K562 (cell line): ENCODE results near the gene ABCC1. TPM values are rescaled to one million over a fixed set of nuclear protein-coding genes. Genes with fewer than 3 reads are reported as not detected.

Experiments used
- EGR1 ChIP-seq: fragments of 450-650 bp; conservative IDR thresholded peaks from 2 replicates; pipeline ENCODE4 v1.6.1; 2017; ENCODE audit warnings: mild to moderate bottlenecking
- EP400 ChIP-seq: fragments of 450-650 bp; IDR thresholded peaks from 2 replicates; pipeline ENCODE4 v1.6.1; 2017; ENCODE audit warnings: antibody characterized with exemption, mild to moderate bottlenecking, moderate library complexity
- FOXK2 ChIP-seq, 2 experiments: fragments of 450-650 bp; IDR thresholded peaks in 1 of 2; conservative IDR thresholded peaks in 1 of 2; 2 replicates each; pipeline ENCODE4 v1.6.1; 2016; ENCODE audit warnings: low read depth in 2 of 2, mild to moderate bottlenecking in 1 of 2
- GATAD2B ChIP-seq: fragments of 450-650 bp; IDR thresholded peaks from 2 replicates; pipeline ENCODE4 v1.6.1; 2017; ENCODE audit warnings: mild to moderate bottlenecking, borderline replicate concordance
- KLF6 ChIP-seq: fragments of 250-450 bp; sonication (Bioruptor Pico); IDR thresholded peaks from 2 replicates; pipeline ENCODE4 v1.4.0; 2020; ENCODE audit warnings: mild to moderate bottlenecking, moderate library complexity, borderline replicate concordance
- MAZ ChIP-seq, 2 experiments: fragments of 450-650 bp in 1 of 2; sonication (generic) in 1 of 2; formaldehyde crosslinking; IDR thresholded peaks in 1 of 2; conservative IDR thresholded peaks in 1 of 2; 2 replicates each; pipeline versions ENCODE4 v1.4.0 to v1.5.0; 2020; ENCODE audit warnings: mild to moderate bottlenecking in 1 of 2, missing genetic modification reagents in 1 of 2
- RB1 ChIP-seq: fragments of 450-650 bp; IDR thresholded peaks from 2 replicates; pipeline ENCODE4 v1.6.1; 2017; ENCODE audit warnings: low read depth, mild to moderate bottlenecking
- RBBP5 ChIP-seq: fragments of 200-600 bp; sonication (generic); IDR thresholded peaks from 2 replicates; pipeline ENCODE4 v1.6.1; 2012; ENCODE audit warnings: borderline replicate concordance, mild to moderate bottlenecking, low read length, control low read depth, inconsistent platforms; ENCODE audit not compliant: insufficient read depth, poor library complexity, severe bottlenecking
- RBM17 ChIP-seq: fragments of 200-400 bp; formaldehyde crosslinking; IDR thresholded peaks from 2 replicates; pipeline ENCODE4 v1.6.1; 2017; ENCODE audit warnings: low read depth, mild to moderate bottlenecking, low read length, borderline replicate concordance
- STAG1 ChIP-seq: sonication (generic); formaldehyde crosslinking; IDR thresholded peaks from 2 replicates; pipeline ENCODE4 v1.5.0; 2020; ENCODE audit warnings: missing genetic modification reagents, borderline replicate concordance
- TAF1 ChIP-seq: IDR thresholded peaks from 2 replicates; pipeline ENCODE4 v1.6.1; 2011; ENCODE audit warnings: mild to moderate bottlenecking, low read length, moderate library complexity; ENCODE audit not compliant: insufficient read depth, control insufficient read depth, severe bottlenecking; ENCODE audit errors: extremely low read depth
- ZBTB7A ChIP-seq: IDR thresholded peaks from 2 replicates; pipeline ENCODE4 v1.6.1; 2011; ENCODE audit warnings: low read depth, mild to moderate bottlenecking, low read length, moderate library complexity, borderline replicate concordance; ENCODE audit not compliant: control insufficient read depth
- polyA plus RNA-seq, 8 experiments: library from polyadenylated mRNA; depleted of rRNA in 4 of 8; stranded (reverse) in 5 of 8; unstranded in 3 of 8; fragments of >200 nt; fragmentation: Nextera tagmentation in 2 of 8; fragmentation: Illumina TruSeq in 1 of 8; extraction: Ambion mirVana in 2 of 8; extraction: Trizol in 1 of 8; gene quantifications; 2 replicates each; pipeline versions ENCODE4 v1.2.1 to v1.2.3, GENCODE V29; 2011 to 2014; ENCODE audit warnings: inconsistent platforms in 1 of 8, missing spikeins in 1 of 8
- total RNA-seq, 7 experiments: library from RNA; depleted of rRNA in 6 of 7; stranded (reverse); fragments of >200 nt in 6 of 7; fragmentation: Illumina TruSeq in 2 of 7; extraction: Trizol in 2 of 7; gene quantifications; 2 replicates each; pipeline versions ENCODE4 v1.2.1 to v1.2.3, GENCODE V29; 2011 to 2021; ENCODE audit warnings: low replicate concordance in 1 of 7
- TF ChIP-seq, protein P1 (sequence below): fragments of 200-800 bp; sonication (Bioruptor generic); IDR thresholded peaks from 2 replicates; pipeline ENCODE4 v1.6.1; 2017; ENCODE audit warnings: missing genetic modification characterization, missing compliant biosample characterization
- TF ChIP-seq, protein P2 (sequence below), 2 experiments: IDR thresholded peaks; 2 replicates each; pipeline ENCODE4 v1.6.1; 2012; ENCODE audit warnings: improper control_type of control experiment in 2 of 2, low read depth in 2 of 2, low read length in 2 of 2, borderline replicate concordance in 1 of 2
- TF ChIP-seq, protein P3 (sequence below): sonication (generic); formaldehyde crosslinking; IDR thresholded peaks from 2 replicates; pipeline ENCODE4 v1.8.0; 2022; ENCODE audit warnings: mild to moderate bottlenecking, missing genetic modification reagents

The ABCC1 gene
- total and polyA plus RNA-seq, 9 of the 15 experiments (the other 6 are each of a cell fraction or from before 2014, with no cell fraction given), result 3.9 to 41.6 (median 10.0) TPM

DNA sequence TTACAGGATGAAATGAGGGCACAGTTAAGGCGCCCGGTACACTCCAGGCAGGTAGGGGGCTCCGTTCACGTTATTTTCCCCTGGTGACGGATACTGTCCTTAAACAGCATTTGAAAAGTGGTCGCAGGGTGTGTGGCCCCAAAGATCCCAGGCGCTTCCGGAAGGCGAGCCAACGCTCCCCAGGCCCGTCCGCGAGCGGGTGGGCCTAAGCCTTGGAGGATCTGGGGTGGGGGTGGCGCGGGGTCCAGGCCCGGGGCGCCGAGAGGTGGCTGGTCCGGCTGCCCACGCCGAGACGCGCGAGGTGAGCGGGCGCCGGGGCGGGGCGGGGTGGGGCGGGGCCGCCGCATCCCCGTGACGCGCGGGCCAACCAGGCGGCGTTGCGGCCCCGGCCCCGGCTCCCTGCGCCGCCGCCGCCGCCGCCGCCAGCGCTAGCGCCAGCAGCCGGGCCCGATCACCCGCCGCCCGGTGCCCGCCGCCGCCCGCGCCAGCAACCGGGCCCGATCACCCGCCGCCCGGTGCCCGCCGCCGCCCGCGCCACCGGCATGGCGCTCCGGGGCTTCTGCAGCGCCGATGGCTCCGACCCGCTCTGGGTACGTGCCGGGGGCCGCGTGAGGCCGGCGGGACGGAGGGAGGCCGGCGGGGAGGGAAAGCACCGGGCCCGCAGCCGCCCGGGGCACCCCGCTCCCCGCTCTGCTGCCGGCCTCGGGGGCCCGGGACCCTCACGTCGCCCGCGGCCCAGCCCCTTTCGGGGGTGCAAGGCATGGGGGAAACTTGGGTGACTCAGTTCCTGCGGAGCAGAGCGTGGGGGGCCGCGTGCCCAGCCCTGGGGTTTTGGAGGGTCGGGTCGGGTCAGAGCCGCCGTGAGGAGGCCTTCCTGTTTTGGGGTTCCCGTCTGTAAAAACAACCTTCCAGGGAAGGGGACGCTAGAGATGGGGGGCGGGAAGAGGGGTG is at the start of gene ABCC1 (continued):
- TF ChIP-seq MAZ (CRISPR knock-in tag; conservative IDR thresholded peaks at IDR 0.05 in 1 of 2, IDR thresholded peaks at IDR 0.05 in 1 of 2), result no peak
- TF ChIP-seq FOXK2 (conservative IDR thresholded peaks at IDR 0.05 in 1 of 2, IDR thresholded peaks at IDR 0.05 in 1 of 2; ENCODE audit: low read depth in 2 of 2), result no peak
- no peak for TF ChIP-seq RBM17
- peak; percentile 89; the same call in 1 of the 2 replicates for TF ChIP-seq ZBTB7A
- TF ChIP-seq, protein P1, sequence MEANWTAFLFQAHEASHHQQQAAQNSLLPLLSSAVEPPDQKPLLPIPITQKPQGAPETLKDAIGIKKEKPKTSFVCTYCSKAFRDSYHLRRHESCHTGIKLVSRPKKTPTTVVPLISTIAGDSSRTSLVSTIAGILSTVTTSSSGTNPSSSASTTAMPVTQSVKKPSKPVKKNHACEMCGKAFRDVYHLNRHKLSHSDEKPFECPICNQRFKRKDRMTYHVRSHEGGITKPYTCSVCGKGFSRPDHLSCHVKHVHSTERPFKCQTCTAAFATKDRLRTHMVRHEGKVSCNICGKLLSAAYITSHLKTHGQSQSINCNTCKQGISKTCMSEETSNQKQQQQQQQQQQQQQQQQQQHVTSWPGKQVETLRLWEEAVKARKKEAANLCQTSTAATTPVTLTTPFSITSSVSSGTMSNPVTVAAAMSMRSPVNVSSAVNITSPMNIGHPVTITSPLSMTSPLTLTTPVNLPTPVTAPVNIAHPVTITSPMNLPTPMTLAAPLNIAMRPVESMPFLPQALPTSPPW, result peak; percentile 69
- 0 out of 2 replicates have a peak, but pooled peaks have one; percentile 33 for TF ChIP-seq STAG1 (CRISPR knock-in tag)
- TF ChIP-seq KLF6, result no peak
- peak; percentile 51; the same call in 1 of the 2 replicates for TF ChIP-seq EP400
- TF ChIP-seq, protein P2, sequence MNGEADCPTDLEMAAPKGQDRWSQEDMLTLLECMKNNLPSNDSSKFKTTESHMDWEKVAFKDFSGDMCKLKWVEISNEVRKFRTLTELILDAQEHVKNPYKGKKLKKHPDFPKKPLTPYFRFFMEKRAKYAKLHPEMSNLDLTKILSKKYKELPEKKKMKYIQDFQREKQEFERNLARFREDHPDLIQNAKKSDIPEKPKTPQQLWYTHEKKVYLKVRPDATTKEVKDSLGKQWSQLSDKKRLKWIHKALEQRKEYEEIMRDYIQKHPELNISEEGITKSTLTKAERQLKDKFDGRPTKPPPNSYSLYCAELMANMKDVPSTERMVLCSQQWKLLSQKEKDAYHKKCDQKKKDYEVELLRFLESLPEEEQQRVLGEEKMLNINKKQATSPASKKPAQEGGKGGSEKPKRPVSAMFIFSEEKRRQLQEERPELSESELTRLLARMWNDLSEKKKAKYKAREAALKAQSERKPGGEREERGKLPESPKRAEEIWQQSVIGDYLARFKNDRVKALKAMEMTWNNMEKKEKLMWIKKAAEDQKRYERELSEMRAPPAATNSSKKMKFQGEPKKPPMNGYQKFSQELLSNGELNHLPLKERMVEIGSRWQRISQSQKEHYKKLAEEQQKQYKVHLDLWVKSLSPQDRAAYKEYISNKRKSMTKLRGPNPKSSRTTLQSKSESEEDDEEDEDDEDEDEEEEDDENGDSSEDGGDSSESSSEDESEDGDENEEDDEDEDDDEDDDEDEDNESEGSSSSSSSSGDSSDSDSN (IDR thresholded peaks at IDR 0.05; ENCODE audit: borderline replicate concordance in 1 of 2, low read depth in 2 of 2, low read length in 2 of 2), result 0 out of 4 replicates have a peak, but pooled peaks of 1 of the 2 experiments have one; percentile 41
- TF ChIP-seq, protein P3, sequence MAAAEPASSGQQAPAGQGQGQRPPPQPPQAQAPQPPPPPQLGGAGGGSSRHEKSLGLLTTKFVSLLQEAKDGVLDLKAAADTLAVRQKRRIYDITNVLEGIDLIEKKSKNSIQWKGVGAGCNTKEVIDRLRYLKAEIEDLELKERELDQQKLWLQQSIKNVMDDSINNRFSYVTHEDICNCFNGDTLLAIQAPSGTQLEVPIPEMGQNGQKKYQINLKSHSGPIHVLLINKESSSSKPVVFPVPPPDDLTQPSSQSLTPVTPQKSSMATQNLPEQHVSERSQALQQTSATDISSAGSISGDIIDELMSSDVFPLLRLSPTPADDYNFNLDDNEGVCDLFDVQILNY (CRISPR knock-in tag), result no peak
- TF ChIP-seq TAF1, result peak; percentile 29
- TF ChIP-seq GATAD2B, result peak; percentile 62
- TF ChIP-seq RBBP5, result peak; percentile 73
- peak; percentile 40; the same call in 1 of the 2 replicates for TF ChIP-seq RB1
- peak; percentile 54 for TF ChIP-seq EGR1
